Nephron progenitor cell (in vitro differentiated cells): Measurements from ENCODE around the gene WIPF2.

Experiments used
- DNase-seq: peaks from one replicate; pipeline ENCODE4 v3.0.0; 2021
- H3K27ac Mint-ChIP-seq: 2 replicates; pipeline ENCODE4 v1.8.0; 2021; ENCODE audit warnings: mild to moderate bottlenecking, moderate library complexity, mixed read lengths
- H3K27me3 Mint-ChIP-seq: 2 replicates; pipeline ENCODE4 v1.8.0; 2021; ENCODE audit warnings: mild to moderate bottlenecking, low read depth, mixed read lengths; ENCODE audit not compliant: poor library complexity
- H3K36me3 Mint-ChIP-seq: 2 replicates; pipeline ENCODE4 v1.8.0; 2021; ENCODE audit warnings: low read depth, mixed read lengths
- H3K4me1 Mint-ChIP-seq: 2 replicates; pipeline ENCODE4 v1.8.0; 2021; ENCODE audit warnings: mixed read lengths
- H3K4me3 Mint-ChIP-seq: 2 replicates; pipeline ENCODE4 v1.8.0; 2021; ENCODE audit warnings: mild to moderate bottlenecking, moderate library complexity, mixed read lengths
- H3K9me3 Mint-ChIP-seq: 2 replicates; pipeline ENCODE4 v1.8.0; 2021; ENCODE audit warnings: mild to moderate bottlenecking, moderate library complexity, mixed read lengths
- CTCF ChIP-seq: fragments of 200-600 bp; sonication (generic); IDR thresholded peaks from 2 replicates; pipeline ENCODE4 v1.5.0; 2021; ENCODE audit warnings: antibody characterized with exemption

WIPF2 gene

GRCh38 chr17:40318830-40319391 is 99.8 kb downstream of the WIPF2 start:
- Mint-ChIP-seq H3K36me3 (no peaks in the 10 kb centered on the region), H3K4me1 (peaks cover 67% of the 10 kb centered on the region), H3K4me3 (peak overlapping the region; percentile 92), H3K27me3 (peaks cover 16% of the 10 kb centered on the region), H3K27ac (no peak overlapping the region), H3K9me3 (no peaks in the 10 kb centered on the region)
- TF ChIP-seq CTCF = no peak
- DNase-seq = no peak

- Mint-ChIP-seq H3K27ac (peak overlapping the region; percentile 93), H3K9me3 (no peaks in the 10 kb centered on the region), H3K27me3 (peaks cover 16% of the 10 kb centered on the region), H3K4me3 (peak overlapping the region; percentile 92), H3K4me1 (peaks cover 74% of the 10 kb centered on the region), H3K36me3 (no peaks in the 10 kb centered on the region)
- DNase-seq = no peak
- TF ChIP-seq CTCF = no peak
Observed at GRCh38 chr17:40319651-40320540, 100.8 kb downstream of the WIPF2 start.

GRCh38 chr17:40320756-40321523 is 101.8 kb downstream of the WIPF2 start:
- H3K4me3 Mint-ChIP-seq = peak overlapping the region; percentile 92
- no peaks in the 10 kb centered on the region for H3K36me3 Mint-ChIP-seq
- no peak for DNase-seq
- peaks cover 82% of the 10 kb centered on the region for H3K4me1 Mint-ChIP-seq
- H3K27ac Mint-ChIP-seq = no peak overlapping the region
- no peak for TF ChIP-seq CTCF
- H3K27me3 Mint-ChIP-seq = peaks cover 16% of the 10 kb centered on the region
- H3K9me3 Mint-ChIP-seq = no peaks in the 10 kb centered on the region

DNA sequence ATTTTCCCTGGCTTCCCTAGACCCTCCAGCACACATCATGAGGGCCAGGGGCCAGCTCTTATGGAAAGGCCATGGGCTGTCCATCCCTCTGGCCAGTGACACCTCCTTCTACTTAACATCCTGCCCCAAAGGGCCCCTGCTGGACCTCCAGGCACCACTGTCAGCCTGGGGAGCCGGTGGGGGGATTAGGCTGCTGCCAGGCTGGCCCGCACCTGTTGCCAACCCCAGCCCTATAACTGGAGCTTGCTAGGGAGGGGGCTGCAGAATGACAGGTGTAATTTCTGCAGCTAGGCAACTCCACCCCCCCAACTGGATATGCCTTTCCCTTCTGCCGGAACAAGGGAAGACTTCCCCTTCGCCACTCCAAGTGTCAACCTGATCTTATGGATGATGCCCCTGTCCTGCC is 102.4 kb downstream of the WIPF2 start:
- peaks cover 88% of the 10 kb centered on the region for H3K4me1 Mint-ChIP-seq
- no peak for TF ChIP-seq CTCF
- DNase-seq = no peak
- no peak overlapping the region for H3K27ac Mint-ChIP-seq
- H3K36me3 Mint-ChIP-seq = no peaks in the 10 kb centered on the region
- no peaks in the 10 kb centered on the region for H3K9me3 Mint-ChIP-seq
- peak overlapping the region; percentile 40 for H3K4me3 Mint-ChIP-seq
- H3K27me3 Mint-ChIP-seq = peaks cover 16% of the 10 kb centered on the region

DNA sequence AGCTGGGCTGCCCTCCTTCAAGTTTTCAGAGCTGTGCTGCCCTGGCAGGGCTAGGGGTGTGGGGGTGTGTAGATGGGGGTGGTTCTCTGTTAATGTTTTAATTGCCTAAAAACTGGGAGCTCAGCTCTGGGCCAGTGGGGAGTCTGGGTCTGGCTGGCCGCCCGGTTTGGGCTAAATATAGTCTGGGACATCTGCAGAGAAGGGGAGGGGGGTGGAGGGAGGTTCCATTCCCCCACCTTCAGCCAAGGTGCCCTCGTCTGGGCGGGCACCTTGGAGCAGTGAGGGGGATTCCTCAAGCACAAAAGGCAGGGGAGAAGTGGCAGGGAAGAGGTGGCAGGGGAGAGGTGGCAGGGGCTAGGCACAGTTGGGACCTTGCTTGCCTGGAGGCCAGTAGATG is 102.9 kb downstream of the WIPF2 start:
- no peaks in the 10 kb centered on the region for H3K36me3 Mint-ChIP-seq
- no peaks in the 10 kb centered on the region for H3K9me3 Mint-ChIP-seq
- peaks cover 16% of the 10 kb centered on the region for H3K27me3 Mint-ChIP-seq
- no peak overlapping the region for H3K27ac Mint-ChIP-seq
- H3K4me1 Mint-ChIP-seq = peaks cover 92% of the 10 kb centered on the region
- no peak for TF ChIP-seq CTCF
- DNase-seq = no peak
- H3K4me3 Mint-ChIP-seq = peak overlapping the region; percentile 40
